Sigmoid colon (tissue), 4 donors: ENCODE measurements around the gene PPP1R14B.

Experiments
- CTCF ChIP-seq, 4 experiments: fragments of 450-650 bp in 3 of 4; fragments of 200-600 bp in 1 of 4; IDR thresholded peaks; one replicate each; pipeline ENCODE4 v1.5.1; 2016 to 2019; ENCODE audit warnings: antibody characterized with exemption in 4 of 4, mild to moderate bottlenecking in 3 of 4, moderate library complexity in 2 of 4
- POLR2AphosphoS5 ChIP-seq, 4 donors: sonication (generic); formaldehyde crosslinking; IDR thresholded peaks; one replicate each; pipeline ENCODE4 v1.6.1; 2017; ENCODE audit warnings: antibody characterized with exemption in 4 of 4

- TF ChIP-seq POLR2AphosphoS5 (IDR thresholded peaks at IDR 0.05) (no peak), CTCF (IDR thresholded peaks at IDR 0.05) (no peak)
These were observed 16.5 kb upstream of the PPP1R14B start for GRCh38 chr11:64263021-64263946.
